NCI-H1930 (cell line): ENCODE results near the gene COPS9.

Experiments used
- DNase-seq, 2 experiments: peaks; one replicate each; lab custom pipeline; 2025; lab: John Stamatoyannopoulos, UW

COPS9 gene

DNA sequence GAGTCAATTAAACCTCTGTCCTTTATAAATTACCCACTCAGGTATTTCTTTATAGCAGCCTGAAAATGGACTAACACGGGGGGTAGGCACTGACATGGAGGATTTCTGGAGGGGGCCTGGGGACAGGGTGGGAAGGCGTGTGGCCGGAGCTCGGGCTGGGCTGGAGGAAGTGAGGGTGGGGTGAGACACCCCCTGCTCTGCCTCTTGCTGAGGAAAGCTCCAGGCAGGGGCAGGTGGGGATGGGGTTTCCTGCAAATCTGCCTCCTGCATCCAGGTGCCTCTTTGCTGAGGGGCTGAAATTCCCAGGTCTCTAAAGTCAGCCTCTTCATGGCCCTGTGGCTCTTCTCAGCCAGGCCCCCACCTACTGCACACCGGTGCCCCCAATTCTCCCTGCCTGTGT is 30.1 kb upstream of the COPS9 start:
- no peak for DNase-seq

DNA sequence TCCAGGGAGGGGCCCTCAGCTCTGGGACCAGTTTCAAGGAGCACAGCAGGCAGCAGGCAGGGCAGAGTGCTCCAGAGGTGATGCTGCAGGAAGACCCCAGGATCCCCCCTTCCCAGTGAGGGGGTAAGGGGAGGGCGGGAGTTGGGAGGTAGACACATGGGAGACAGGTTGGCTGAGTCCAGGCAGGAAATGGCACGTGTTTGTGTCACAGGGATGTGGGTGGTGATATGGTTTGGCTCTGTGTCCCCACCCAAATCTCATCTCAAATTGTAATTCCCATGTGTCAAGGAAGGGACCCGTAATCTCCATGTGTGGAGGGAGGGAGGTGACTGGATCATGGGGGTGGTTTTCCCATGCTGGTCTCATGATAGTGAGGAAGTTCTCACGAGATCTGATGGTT is 29.6 kb upstream of the COPS9 start:
- DNase-seq, result no peak

DNA sequence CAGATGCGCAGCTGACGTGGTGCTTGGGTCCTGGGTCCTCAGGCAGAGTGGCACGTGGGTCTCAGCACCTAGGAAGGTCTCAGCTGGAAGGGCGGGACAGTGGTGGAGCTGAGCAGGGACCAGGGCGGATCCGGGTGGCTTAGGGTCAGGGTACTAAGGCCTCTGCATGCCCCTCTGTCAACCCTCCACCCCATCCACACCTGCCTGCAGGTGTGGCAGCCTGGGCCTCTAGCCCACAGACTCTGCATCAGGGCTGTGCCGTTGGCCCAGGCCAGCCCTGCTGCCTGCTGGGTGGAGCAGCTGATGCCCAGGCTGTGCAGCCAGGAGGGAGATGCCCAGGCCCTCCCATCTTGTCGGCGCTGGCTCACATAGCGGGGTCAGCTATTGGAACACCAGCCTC is 28.9 kb upstream of the COPS9 start:
- no peak for DNase-seq

DNA sequence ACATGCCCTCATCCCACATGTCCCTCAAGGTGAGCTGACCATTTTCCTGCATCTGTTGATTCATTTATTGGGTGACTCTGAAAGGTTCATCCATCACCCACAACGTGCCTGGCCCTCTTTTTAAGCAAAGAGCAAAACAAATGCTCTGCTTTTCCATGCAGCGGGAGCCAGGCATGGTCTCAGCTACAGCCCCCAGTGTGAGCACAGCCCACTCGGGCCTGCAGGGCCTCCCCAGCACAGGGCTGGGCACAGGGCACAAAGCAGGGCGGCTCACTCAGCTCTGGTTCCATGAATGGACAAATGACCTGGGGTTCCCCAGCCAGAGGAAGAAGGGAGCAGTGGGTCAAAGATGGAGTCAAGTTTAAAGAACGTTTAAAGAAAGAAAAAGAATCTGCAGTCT is 28.5 kb upstream of the COPS9 start:
- DNase-seq, result no peak

DNA sequence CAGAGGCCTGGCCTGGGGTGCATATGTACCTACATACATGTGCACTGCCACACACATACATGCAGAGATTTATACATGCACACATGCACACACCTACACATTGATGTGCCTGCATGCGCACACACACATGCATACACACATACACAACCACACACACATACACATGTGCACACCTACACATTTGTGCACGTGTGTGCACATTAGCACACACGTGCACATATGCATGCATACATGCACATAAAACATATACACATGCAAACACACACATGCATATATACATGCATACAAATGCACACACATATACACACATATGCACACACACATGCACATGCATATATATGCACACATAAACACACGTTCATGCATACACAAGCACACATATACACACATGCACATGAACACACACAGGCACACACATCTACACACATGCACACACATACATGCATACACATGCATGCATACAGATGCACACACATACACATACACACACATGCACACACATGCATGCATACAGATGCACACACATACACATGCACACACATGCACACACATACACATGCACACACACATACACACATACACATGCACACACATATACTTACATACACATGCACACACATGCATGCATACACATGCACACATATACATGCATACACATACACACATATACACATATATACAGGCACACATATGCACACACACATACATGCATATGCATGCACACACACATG is 27.9 kb upstream of the COPS9 start:
- DNase-seq, result no peak

DNA sequence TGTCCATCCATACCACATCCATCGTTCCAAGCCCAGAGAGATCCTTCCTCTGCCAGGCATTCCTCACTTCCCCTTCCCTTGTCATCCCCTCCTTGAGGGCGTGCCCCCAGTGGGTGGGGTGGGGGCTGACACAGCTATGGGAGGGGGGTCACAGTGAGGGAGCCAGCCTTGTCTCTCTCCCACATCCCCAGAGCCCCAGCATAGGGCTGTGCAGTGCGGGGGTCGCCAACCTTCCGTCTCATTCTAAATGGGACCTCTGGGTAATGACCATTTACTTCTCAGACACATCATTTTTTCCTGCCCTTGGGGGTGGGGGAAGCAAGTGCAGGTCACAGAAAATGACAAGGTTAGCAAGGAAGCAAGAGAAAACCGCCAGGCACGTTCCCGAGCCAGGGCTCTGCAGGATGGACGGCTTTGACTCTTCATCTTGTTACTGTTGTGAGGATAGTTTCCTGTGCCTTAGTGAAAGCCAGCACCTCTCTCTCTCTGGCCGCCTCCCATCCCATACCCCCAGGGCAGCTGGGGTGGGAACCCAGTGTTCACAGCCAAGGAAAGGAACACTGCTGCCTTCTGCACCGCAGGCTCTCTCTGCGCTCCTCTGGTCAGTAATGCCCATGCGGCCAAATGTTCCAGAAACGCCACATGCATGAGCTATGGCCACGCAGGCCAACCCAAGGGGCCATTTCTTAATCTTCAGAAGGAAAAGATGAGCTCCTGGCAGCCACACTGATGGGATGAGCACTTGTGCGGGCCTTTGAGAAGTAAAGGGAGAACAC is 27.0 kb upstream of the COPS9 start:
- no peak for DNase-seq

DNA sequence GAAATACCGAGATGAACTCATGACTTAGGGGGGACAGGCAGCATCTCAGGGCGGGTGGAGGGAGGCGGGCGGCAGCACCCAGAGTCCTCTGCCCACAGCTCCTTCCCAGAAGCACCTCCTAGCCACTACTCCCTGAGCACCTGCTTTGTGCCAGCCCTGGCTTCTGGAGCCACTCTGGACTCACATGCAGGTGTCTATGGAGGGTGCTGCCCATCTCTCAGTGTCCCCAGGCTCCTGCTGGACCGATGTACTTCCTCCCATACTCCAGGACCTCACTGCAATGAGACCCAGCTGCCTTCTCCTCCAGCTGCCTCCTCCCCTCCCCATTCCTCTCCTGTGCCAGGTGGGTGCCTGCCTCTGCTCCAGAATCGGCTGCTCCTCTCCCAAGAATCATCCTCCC is 26.4 kb upstream of the COPS9 start:
- no peak for DNase-seq

DNA sequence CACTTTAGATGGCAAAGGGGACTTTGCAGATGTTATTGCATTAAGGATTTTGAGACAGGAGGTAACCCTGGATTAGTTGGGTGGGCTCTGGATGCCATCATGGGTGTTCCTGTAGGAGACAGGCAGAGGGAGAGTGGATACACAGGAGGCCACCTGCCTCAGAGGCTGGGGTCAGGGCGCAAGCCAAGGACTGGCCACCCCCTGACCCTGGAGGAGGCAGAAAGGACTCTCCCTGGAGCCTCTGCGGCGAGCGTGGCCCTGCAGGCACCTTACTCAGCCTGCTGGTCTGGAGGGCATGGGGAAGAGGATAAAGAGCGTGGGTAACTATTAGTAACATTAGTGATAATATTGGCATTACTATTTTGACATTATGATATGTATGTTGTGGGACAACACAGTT is 25.9 kb upstream of the COPS9 start:
- no peak for DNase-seq

DNA sequence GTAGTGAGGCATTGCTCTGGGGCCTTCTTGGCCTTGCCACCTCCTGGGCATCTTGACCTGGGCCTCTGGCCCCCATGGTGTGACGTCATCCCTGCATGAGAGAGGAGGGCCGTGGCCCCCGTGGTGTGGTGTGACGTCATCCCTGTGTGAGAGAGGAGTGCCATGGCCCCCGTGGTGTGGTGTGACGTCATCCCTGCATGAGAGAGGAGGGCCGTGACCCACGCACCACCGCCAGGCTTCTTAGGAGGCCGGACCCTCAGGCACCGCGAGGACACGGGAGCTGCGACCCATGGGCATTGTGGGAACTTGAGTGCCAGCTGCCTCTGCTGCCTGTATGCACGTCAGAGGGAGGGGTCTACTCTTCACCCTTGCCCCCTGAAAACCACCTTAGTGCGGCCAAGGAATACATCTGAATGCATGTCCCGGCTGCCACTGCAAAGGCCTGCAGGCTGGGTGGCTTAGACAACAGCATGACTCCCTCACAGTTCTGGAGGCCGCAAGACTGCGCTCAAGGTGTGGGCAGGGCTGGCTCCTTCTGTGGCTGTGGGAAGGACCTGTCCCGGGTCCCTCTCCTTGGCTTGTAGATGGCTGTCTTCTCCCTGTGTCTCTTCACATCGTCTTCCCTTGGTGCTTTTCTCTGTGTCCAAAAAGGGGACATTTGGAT is 25.1 kb upstream of the COPS9 start:
- DNase-seq, result no peak

DNA sequence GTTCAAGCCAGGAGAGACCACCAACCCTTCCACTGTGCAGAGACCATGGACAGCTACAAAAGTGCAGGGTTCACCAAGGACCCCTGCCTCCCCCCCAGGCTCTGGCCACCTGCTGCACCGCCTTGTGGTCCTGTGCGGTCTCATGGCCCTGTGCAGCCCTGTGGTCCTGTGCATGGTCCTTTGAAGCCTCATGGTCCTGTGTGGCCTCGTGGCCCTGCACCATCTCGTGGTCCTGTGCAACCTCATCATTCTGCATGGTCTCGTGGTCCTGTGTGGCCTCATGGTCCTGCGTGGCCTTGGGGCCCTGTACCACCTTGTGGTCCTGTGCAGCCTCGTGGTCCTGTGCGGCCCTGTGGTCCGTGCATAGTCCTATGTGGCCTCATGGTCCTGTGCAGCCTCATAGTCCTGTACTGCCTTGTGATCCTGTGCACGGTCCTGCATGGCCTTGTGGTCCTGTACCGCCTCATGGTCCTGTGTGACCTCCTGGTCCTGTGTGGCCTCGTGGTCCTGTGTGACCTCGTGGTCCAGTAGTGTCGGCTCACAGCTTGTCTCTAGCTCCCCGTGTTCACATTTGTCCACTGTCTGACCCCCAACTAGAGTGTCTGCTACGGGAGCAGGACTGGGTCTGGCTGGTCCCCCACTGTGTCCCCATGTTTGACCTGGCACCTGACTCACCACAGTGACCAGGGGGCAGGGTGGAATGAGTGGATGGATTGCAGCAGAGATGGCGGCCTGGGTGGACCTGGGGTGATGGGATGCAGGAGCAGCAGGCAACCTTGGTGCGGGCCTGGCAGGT is 24.4 kb upstream of the COPS9 start:
- no peak for DNase-seq

DNA sequence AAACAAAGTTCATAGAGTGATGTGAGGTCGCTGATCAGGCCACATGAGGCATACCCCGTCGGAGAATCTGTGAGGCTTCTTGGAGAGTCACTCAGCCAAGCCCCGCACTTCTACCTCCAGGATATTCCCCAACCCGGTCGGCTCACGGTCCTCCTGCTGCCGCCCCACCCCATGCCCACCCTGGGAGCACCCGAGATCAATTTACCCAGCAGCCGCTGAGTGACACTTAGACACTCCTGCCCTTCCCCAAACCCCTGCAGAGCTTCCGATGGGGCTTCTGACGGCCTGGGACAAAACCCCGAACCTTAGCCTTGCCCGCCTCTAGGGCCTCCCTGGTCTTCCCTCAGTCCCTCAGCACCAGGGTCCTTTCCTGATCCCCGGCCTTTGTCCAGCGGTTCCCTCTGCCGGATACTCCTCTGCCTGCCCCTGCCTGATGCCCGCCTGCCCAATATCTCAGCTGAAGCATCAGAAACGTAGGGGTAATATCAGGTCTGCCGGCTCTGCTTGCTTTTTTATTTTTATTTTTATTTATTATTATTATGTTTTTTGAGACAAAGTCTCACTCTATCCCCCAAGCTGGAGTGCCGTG is 23.2 kb upstream of the COPS9 start:
- no peak for DNase-seq

DNA sequence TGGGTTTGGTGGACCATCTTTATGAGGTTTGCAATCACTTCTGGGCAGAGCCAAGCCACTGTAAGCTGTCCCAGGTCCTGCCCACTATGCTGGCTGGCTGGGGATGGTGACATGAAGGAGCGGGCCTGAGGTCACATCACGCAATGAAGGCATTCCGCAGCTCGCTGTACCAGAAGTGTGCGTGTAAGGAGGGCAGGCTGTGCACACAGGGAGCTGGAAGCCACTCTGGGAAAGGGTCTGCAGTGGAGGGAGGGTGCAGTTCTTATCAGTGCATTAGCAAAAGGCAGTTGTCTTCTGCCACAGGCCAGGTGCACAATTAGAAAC is 21.0 kb upstream of the COPS9 start:
- no peak for DNase-seq

DNA sequence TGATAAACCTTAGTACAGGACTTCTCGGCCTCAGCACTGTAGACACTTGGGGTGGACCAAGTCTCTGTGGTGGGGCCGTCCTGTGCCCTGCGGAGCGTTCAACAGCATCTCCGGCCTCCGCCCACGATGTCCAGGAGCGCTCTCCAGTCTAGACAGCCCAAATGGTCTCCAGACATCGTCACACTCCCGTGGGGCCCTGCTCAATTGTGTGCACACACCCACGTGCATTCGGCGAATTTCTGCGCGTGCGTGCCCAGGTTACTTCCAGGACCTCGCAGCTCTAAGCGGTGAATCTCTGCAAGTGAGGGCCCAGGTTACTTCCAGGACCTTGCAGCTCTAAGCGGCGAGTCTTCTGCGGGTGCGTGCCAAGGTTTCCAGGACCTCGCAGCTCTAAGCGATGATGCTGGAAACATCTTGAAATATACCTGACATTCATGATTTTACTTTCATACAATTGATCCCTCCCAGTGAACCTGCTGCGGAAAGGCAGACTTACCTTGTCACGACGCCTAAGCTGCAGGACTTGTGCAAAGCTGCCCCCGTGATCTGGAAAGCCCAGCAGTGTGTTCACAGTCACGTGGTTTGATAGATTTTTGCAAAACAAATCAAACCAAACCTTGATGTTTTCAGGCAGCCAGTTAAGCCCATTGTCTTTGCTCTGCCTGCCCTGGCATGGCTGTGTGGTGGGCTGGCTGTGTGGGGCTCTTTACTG is 20.5 kb upstream of the COPS9 start:
- DNase-seq, result no peak

DNA sequence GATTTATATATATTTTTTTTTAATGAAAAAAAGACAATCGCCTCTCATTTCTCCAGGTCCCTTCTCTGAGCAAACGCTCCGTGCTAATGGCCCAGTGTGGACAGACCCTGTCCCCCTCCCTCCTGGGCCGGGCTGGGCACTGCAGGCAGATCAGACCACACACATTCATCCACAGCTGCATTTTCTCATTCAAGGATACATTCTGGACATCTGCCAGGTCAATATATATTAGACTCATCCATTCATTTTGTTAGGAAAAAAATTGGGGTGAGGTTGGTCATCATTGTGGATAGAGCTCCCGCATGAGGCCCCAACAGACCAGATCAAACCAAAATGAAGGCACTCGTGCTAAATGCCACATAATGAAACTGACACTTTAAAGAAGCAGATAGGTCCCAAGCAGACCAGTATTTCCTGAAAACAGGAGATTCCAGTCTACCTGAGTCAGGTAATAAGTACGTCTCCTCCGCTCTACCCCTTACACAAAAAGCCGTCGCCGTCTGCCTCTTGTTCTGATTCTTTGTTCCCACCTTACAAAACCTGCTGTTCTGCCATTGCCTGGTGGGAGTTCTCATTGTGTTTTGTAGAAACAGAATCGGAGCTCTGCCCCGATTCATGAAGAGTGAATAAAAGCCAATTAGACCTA is 19.8 kb upstream of the COPS9 start:
- DNase-seq, result no peak

DNA sequence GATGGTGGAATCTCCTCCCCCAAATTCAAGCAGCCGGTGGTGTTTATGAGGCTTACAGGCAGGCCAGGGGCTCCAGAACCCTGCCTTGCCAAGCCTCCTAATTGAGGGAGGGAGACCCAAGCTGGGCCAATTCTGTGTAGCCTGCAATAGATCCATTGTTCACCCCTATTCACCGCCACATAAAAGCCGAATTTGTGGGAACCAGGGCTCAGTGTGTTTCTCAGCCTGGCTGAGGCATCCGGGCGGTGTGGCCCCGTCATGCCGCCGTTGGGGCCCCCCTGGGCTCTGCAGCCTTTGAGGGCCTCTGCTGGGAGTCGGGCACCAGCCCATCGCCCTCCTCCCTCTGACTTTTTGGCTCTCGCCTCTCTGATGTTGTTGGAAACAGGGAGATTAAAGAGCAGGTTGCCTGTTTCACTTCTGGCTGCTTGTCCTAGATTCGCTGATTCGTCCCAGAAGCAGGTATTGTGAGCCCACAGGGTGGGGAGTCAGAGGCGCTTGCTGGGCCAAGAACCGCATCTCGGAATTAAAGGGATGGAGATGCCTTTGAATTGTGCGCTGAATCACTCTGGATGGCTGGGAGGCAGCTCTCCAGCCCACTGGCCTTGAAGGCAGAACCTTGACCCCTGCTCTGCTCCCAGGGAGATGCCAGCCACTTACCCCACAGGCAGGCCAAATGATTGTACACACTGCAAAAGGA is 19.1 kb upstream of the COPS9 start:
- DNase-seq, result no peak

DNA sequence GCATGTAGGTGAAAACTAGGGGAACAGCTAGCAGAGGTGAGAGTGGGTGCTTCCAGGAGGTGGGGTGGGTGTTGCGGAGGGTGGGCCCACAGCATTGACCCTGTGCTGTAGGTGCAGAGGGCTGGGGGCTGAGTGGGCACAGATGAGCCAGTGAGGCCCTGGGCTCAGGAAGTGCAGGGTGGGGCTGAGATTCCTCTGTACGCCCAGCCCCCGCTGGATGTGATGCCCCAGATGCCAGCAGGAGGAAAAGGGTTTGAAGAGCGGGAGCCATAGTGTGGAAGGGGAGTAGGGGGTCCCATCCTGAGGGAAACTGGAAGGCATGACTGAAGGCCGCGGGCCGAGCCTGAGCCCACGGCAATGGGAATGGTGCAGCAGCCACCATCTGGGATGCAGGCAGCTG is 18.5 kb upstream of the COPS9 start:
- no peak for DNase-seq

DNA sequence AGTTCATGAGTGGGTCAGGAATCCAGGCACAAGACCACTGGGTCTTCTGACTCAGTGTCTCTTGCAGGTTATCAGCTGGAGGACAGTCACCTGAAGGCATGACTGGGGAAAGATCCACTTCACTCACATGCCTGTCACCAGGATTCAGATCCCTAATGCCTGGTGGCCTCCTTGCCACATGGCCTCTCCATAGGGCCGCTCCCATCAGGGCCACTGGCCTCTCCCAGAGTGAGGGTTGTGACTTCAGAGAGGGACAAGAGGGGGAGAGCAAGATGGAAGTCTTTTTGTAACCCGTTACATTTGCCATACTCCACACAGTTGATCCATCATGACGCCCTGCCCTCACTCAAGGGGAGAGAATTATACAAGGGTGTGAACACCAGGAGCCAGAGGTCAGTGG is 17.3 kb upstream of the COPS9 start:
- DNase-seq, result no peak

DNA sequence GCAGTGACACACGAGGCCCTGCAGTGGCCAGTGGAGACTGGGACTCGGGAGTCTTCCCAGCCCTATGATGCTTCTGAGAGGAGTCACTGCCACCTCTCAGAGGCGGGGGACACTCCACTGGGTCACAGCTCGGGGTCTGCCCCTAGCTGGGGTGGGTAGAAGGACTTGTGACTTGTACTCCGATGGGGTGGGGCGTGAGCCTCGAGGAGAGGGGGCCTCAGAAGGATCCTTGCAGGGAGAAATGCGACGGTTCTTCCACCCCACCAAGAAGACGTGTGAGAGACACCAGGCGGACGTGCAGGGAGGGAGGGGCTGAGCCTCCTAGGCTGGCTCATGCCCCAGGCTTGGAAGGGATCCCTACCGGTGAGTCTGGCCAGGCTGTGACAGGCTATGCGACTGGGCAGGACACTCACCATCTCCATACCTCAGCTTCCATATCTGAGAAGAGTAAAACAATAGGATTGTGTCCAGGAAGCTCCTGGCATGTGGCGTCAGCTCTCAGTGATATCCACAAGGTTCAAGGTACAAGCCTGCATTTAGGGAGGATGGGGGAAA is 15.4 kb upstream of the COPS9 start:
- no peak for DNase-seq

DNA sequence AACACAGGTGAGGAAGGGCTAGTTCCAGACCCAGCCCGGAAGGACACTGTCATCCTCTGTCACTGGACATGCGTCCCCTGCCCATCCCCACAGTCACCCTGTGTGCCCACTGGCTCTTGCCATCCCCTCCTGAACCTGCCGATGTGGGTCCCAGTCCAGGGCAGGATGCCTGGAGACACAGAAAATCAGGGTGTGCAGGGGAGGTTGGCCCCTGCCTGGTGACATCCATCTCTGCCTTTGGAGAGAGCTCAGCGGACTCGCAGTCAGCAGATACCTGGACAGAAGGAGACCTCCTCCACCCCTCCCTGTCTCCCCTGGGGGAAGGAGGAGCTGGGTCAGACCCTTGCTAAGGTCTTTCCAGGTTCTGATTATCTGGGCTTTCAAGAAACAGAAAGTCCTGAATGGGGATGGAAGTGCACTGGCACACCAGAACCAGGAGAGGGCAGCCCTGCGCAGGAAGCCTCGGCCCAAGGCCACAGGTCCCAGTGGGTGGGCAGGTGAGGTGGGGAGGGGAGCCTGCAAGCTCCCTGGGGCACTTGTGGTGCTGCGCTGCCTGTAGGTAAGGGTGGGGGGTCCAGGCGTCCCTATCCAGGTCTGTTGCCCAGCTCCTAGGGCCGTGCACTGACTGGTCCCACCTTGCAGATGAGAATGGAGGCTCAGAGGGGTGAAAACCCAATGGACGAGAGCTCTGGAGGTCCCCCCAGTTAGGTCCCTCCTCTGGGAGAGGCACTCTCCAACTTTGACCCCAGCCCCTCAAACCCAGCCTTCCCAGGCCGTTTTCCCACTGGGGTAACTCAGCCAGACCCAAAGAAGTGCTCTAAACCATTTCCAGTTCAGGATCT is 14.1 kb upstream of the COPS9 start:
- no peak for DNase-seq
